ENCODE results near the gene ZNF597.

ZNF597 gene

GRCh38 chr16:3444032-3444388, 706 bp upstream of the ZNF597 start:
- WGBS = 30% methylated on average over 5 of the region's 10 CpGs
- Histone ChIP-seq H3K4me2 (ENCODE audit: low read length, poor library complexity, severe bottlenecking) (no peak overlapping the region), H3K18ac (ENCODE audit: low read depth in 1 of 2, low read length in 2 of 2) (peak overlapping the region in 1 of 2 experiments; percentile 25), H2AFZ (ENCODE audit: low read depth, low read length) (no peak overlapping the region), H2BK5ac (ENCODE audit: low read depth, low read length, poor library complexity, severe bottlenecking) (no peak overlapping the region), H2AK5ac (ENCODE audit: low read length, severe bottlenecking) (no peak overlapping the region), H3K36me3 (ENCODE audit: control insufficient read depth in 1 of 2, insufficient read depth in 2 of 2, low read depth in 1 of 2, low read length in 2 of 2) (peaks cover 11 to 35% of the 10 kb centered on the region in 2 experiments), H2BK15ac (ENCODE audit: low read depth, poor library complexity, severe bottlenecking) (no peak overlapping the region), H3K4me1 (ENCODE audit: control insufficient read depth, insufficient read depth, low read depth, low read length) (peaks cover 1% of the 10 kb centered on the region), H3K14ac (ENCODE audit: low read length in 2 of 2) (no peak overlapping the region), H2BK120ac (ENCODE audit: low read depth, low read length) (no peak overlapping the region), H3K4ac (ENCODE audit: low read depth in 1 of 2, low read length in 2 of 2) (peak overlapping the region in 1 of 2 experiments; percentile 19), H3K23ac (ENCODE audit: low read length in 2 of 2) (no peak overlapping the region), H3K27me3 (ENCODE audit: control insufficient read depth in 1 of 2, insufficient read depth in 1 of 2, low read length in 2 of 2) (no peaks in the 10 kb centered on the region), H3K9me3 (ENCODE audit: control insufficient read depth, low read length) (peaks cover 12% of the 10 kb centered on the region), H2BK12ac (ENCODE audit: low read length in 2 of 2) (no peak overlapping the region), H3K9ac (ENCODE audit: low read length) (peak overlapping the region; percentile 100), H3K4me3 (ENCODE audit: insufficient read depth in 1 of 2, low read depth in 1 of 2, low read length in 2 of 2) (peak overlapping the region; percentile 53 to 96), H4K8ac (ENCODE audit: low read length) (no peak overlapping the region), H3K27ac (ENCODE audit: low read length, poor library complexity, severe bottlenecking) (peak overlapping the region; percentile 36), H3K79me1 (replicated peaks; ENCODE audit: low read length, poor library complexity, severe bottlenecking) (peaks cover 5% of the 10 kb centered on the region), H4K91ac (ENCODE audit: low read length) (no peak overlapping the region)
- DNase-seq = peak; percentile 88

GRCh38 chr16:3439637-3440036, 3.7 kb downstream of the ZNF597 start:
- Histone ChIP-seq H3K9me3 (ENCODE audit: control insufficient read depth, low read length) (peaks cover 19% of the 10 kb centered on the region), H3K4me1 (ENCODE audit: control insufficient read depth, insufficient read depth, low read depth, low read length) (peaks cover 1% of the 10 kb centered on the region), H2BK15ac (ENCODE audit: low read depth, poor library complexity, severe bottlenecking) (no peak overlapping the region), H2AK5ac (ENCODE audit: low read length, severe bottlenecking) (no peak overlapping the region), H2BK12ac (ENCODE audit: low read length in 2 of 2) (no peak overlapping the region), H3K9ac (ENCODE audit: low read length) (no peak overlapping the region), H3K36me3 (ENCODE audit: control insufficient read depth in 1 of 2, insufficient read depth in 2 of 2, low read depth in 1 of 2, low read length in 2 of 2) (peaks cover 9 to 38% of the 10 kb centered on the region in 2 experiments), H2AFZ (ENCODE audit: low read depth, low read length) (no peak overlapping the region), H3K23ac (ENCODE audit: low read length in 2 of 2) (no peak overlapping the region), H4K91ac (ENCODE audit: low read length) (no peak overlapping the region), H2BK120ac (ENCODE audit: low read depth, low read length) (no peak overlapping the region), H3K4me3 (ENCODE audit: insufficient read depth in 1 of 2, low read depth in 1 of 2, low read length in 2 of 2) (no peak overlapping the region), H3K4me2 (ENCODE audit: low read length, poor library complexity, severe bottlenecking) (no peak overlapping the region), H3K14ac (ENCODE audit: low read length in 2 of 2) (no peak overlapping the region), H3K27me3 (ENCODE audit: control insufficient read depth in 1 of 2, insufficient read depth in 1 of 2, low read length in 2 of 2) (no peaks in the 10 kb centered on the region), H3K27ac (ENCODE audit: low read length, poor library complexity, severe bottlenecking) (no peak overlapping the region), H3K18ac (ENCODE audit: low read depth in 1 of 2, low read length in 2 of 2) (no peak overlapping the region), H3K4ac (ENCODE audit: low read depth in 1 of 2, low read length in 2 of 2) (no peak overlapping the region), H4K8ac (ENCODE audit: low read length) (no peak overlapping the region), H3K79me1 (replicated peaks; ENCODE audit: low read length, poor library complexity, severe bottlenecking) (peaks cover 5% of the 10 kb centered on the region), H2BK5ac (ENCODE audit: low read depth, low read length, poor library complexity, severe bottlenecking) (no peak overlapping the region)
- DNase-seq = no peak
- WGBS = 95% methylated on average over 3 of the region's 4 CpGs

- Histone ChIP-seq H3K18ac (ENCODE audit: low read depth in 1 of 2, low read length in 2 of 2) (no peak overlapping the region), H2AK5ac (ENCODE audit: low read length, severe bottlenecking) (no peak overlapping the region), H4K8ac (ENCODE audit: low read length) (no peak overlapping the region), H2BK120ac (ENCODE audit: low read depth, low read length) (no peak overlapping the region), H3K4me3 (ENCODE audit: insufficient read depth in 1 of 2, low read depth in 1 of 2, low read length in 2 of 2) (no peak overlapping the region), H3K79me1 (replicated peaks; ENCODE audit: low read length, poor library complexity, severe bottlenecking) (peaks cover 11% of the 10 kb centered on the region), H2AFZ (ENCODE audit: low read depth, low read length) (no peak overlapping the region), H4K91ac (ENCODE audit: low read length) (no peak overlapping the region), H3K14ac (ENCODE audit: low read length in 2 of 2) (no peak overlapping the region), H3K36me3 (ENCODE audit: control insufficient read depth in 1 of 2, insufficient read depth in 2 of 2, low read depth in 1 of 2, low read length in 2 of 2) (peaks cover 16 to 50% of the 10 kb centered on the region in 2 experiments), H3K4ac (ENCODE audit: low read depth in 1 of 2, low read length in 2 of 2) (no peak overlapping the region), H3K27me3 (ENCODE audit: control insufficient read depth in 1 of 2, insufficient read depth in 1 of 2, low read length in 2 of 2) (no peaks in the 10 kb centered on the region), H3K27ac (ENCODE audit: low read length, poor library complexity, severe bottlenecking) (no peak overlapping the region), H3K9ac (ENCODE audit: low read length) (no peak overlapping the region), H2BK5ac (ENCODE audit: low read depth, low read length, poor library complexity, severe bottlenecking) (no peak overlapping the region), H2BK12ac (ENCODE audit: low read length in 2 of 2) (no peak overlapping the region), H3K4me1 (ENCODE audit: control insufficient read depth, insufficient read depth, low read depth, low read length) (no peaks in the 10 kb centered on the region), H2BK15ac (ENCODE audit: low read depth, poor library complexity, severe bottlenecking) (no peak overlapping the region), H3K23ac (ENCODE audit: low read length in 2 of 2) (no peak overlapping the region), H3K9me3 (ENCODE audit: control insufficient read depth, low read length) (peaks cover 17% of the 10 kb centered on the region), H3K4me2 (ENCODE audit: low read length, poor library complexity, severe bottlenecking) (no peak overlapping the region)
- DNase-seq = no peak
Observed at GRCh38 chr16:3434373-3434772, 8.9 kb downstream of the ZNF597 start.

GRCh38 chr16:3431779-3432219, 11.5 kb downstream of the ZNF597 start:
- 95% methylated on average over 26 of the region's 26 CpGs for WGBS
- Histone ChIP-seq H3K79me1 (replicated peaks; ENCODE audit: low read length, poor library complexity, severe bottlenecking) (peaks cover 7% of the 10 kb centered on the region), H4K91ac (ENCODE audit: low read length) (no peak overlapping the region), H2BK12ac (ENCODE audit: low read length in 2 of 2) (no peak overlapping the region), H3K23ac (ENCODE audit: low read length in 2 of 2) (no peak overlapping the region), H2BK5ac (ENCODE audit: low read depth, low read length, poor library complexity, severe bottlenecking) (no peak overlapping the region), H2AFZ (ENCODE audit: low read depth, low read length) (no peak overlapping the region), H3K4ac (ENCODE audit: low read depth in 1 of 2, low read length in 2 of 2) (peak overlapping the region in 1 of 2 experiments; percentile 76), H3K9me3 (ENCODE audit: control insufficient read depth, low read length) (peaks cover 8% of the 10 kb centered on the region), H3K4me1 (ENCODE audit: control insufficient read depth, insufficient read depth, low read depth, low read length) (no peaks in the 10 kb centered on the region), H3K27ac (ENCODE audit: low read length, poor library complexity, severe bottlenecking) (no peak overlapping the region), H3K4me3 (ENCODE audit: insufficient read depth in 1 of 2, low read depth in 1 of 2, low read length in 2 of 2) (peak overlapping the region in 1 of 2 experiments; percentile 58), H3K9ac (ENCODE audit: low read length) (no peak overlapping the region), H3K4me2 (ENCODE audit: low read length, poor library complexity, severe bottlenecking) (no peak overlapping the region), H4K8ac (ENCODE audit: low read length) (no peak overlapping the region), H2BK120ac (ENCODE audit: low read depth, low read length) (no peak overlapping the region), H3K14ac (ENCODE audit: low read length in 2 of 2) (no peak overlapping the region), H3K18ac (ENCODE audit: low read depth in 1 of 2, low read length in 2 of 2) (no peak overlapping the region), H3K27me3 (ENCODE audit: control insufficient read depth in 1 of 2, insufficient read depth in 1 of 2, low read length in 2 of 2) (no peaks in the 10 kb centered on the region), H3K36me3 (ENCODE audit: control insufficient read depth in 1 of 2, insufficient read depth in 2 of 2, low read depth in 1 of 2, low read length in 2 of 2) (peaks cover 15 to 36% of the 10 kb centered on the region in 2 experiments), H2BK15ac (ENCODE audit: low read depth, poor library complexity, severe bottlenecking) (no peak overlapping the region), H2AK5ac (ENCODE audit: low read length, severe bottlenecking) (no peak overlapping the region)
- no peak for DNase-seq

All from mesenchymal stem cell (in vitro differentiated cells and primary cell).